GM21825 (cell line): ENCODE measurements around the gene C6orf52.
A peak's percentile ranks its signal among the peaks of the same experiment; 100 is the strongest.
"Not testable (repeated sequence)": the region's sequence is repeated elsewhere in the genome, so short reads cannot be mapped to it uniquely, and the experiment has no call there.

ENCODE experiments used
- ATAC-seq: cut with Tn5 transposase; IDR thresholded peaks from one replicate; pipeline ENCODE4 v1.9.1; 2021; ENCODE audit warnings: mild to moderate bottlenecking, moderate library complexity; ENCODE audit not compliant: unreplicated experiment

The C6orf52 gene

GRCh38 chr6:10694302-10695085 is at the start of gene C6orf52, which contains the start of gene PAK1IP1:
Gene C6orf52 (minus strand): TSS chr6:10694616. CDS start chr6:10687550, 7,066 bp downstream.
Gene PAK1IP1 (plus strand): TSS chr6:10694972. CDS start chr6:10694986, 14 bp downstream.
- ATAC-seq: peak; percentile 97

- no peak for ATAC-seq
Observed at GRCh38 chr6:10743515-10743914, 49.1 kb upstream of the C6orf52 start.

GRCh38 chr6:10742251-10742650 is 47.8 kb upstream of the C6orf52 start:
- ATAC-seq: no peak

- ATAC-seq: not testable (repeated sequence)
Observed at GRCh38 chr6:10741643-10742042, 47.2 kb upstream of the C6orf52 start.

GRCh38 chr6:10740061-10740460 is 45.6 kb upstream of the C6orf52 start:
- ATAC-seq: no peak

GRCh38 chr6:10736731-10737130 is 42.3 kb upstream of the C6orf52 start:
- ATAC-seq: no peak

- no peak for ATAC-seq
Observed at GRCh38 chr6:10733863-10734262, 39.4 kb upstream of the C6orf52 start.

GRCh38 chr6:10733151-10733715 is 38.8 kb upstream of the C6orf52 start:
- no peak for ATAC-seq

- ATAC-seq: no peak
Observed at GRCh38 chr6:10730254-10730653, 35.8 kb upstream of the C6orf52 start.

GRCh38 chr6:10725716-10726115 is 31.3 kb upstream of the C6orf52 start:
- ATAC-seq: no peak

- no peak for ATAC-seq
Observed at GRCh38 chr6:10725044-10725443, 30.6 kb upstream of the C6orf52 start.

GRCh38 chr6:10723567-10723881 is 29.1 kb upstream of the C6orf52 start:
- no peak for ATAC-seq

GRCh38 chr6:10722820-10723566 is 28.6 kb upstream of the C6orf52 start, which contains the start of gene TMEM14C:
Gene TMEM14C (plus strand): TSS chr6:10723070. CDS start chr6:10724614, 1,544 bp downstream.
- peak; percentile 97 for ATAC-seq

- ATAC-seq: no peak
Observed at GRCh38 chr6:10722570-10722819, 28.1 kb upstream of the C6orf52 start.

GRCh38 chr6:10721850-10722569 is 27.6 kb upstream of the C6orf52 start:
- no peak for ATAC-seq

- ATAC-seq: not testable (repeated sequence)
Observed at GRCh38 chr6:10720960-10721849, 26.8 kb upstream of the C6orf52 start.

- ATAC-seq: no peak
Observed at GRCh38 chr6:10720265-10720959, 26.0 kb upstream of the C6orf52 start.

- ATAC-seq: no peak
Observed at GRCh38 chr6:10719964-10720264, 25.5 kb upstream of the C6orf52 start.

- no peak for ATAC-seq
Observed at GRCh38 chr6:10719296-10719963, 25.0 kb upstream of the C6orf52 start.
